Measurements from ENCODE around the gene MRPS18A.
"Not testable (repeated sequence)": the region's sequence is repeated elsewhere in the genome, so short reads cannot be mapped to it uniquely, and the experiment has no call there.

Gene MRPS18A

GRCh38 chr6:43668151-43669028, 19.2 kb downstream of the MRPS18A start:
- H3K4me3 ChIP-seq (ENCODE audit: control insufficient read depth, low read depth, low read length), result no peak overlapping the region
- TF ChIP-seq, protein P1, sequence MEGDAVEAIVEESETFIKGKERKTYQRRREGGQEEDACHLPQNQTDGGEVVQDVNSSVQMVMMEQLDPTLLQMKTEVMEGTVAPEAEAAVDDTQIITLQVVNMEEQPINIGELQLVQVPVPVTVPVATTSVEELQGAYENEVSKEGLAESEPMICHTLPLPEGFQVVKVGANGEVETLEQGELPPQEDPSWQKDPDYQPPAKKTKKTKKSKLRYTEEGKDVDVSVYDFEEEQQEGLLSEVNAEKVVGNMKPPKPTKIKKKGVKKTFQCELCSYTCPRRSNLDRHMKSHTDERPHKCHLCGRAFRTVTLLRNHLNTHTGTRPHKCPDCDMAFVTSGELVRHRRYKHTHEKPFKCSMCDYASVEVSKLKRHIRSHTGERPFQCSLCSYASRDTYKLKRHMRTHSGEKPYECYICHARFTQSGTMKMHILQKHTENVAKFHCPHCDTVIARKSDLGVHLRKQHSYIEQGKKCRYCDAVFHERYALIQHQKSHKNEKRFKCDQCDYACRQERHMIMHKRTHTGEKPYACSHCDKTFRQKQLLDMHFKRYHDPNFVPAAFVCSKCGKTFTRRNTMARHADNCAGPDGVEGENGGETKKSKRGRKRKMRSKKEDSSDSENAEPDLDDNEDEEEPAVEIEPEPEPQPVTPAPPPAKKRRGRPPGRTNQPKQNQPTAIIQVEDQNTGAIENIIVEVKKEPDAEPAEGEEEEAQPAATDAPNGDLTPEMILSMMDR (conservative IDR thresholded peaks at IDR 0.05; ENCODE audit: control insufficient read depth, insufficient read depth, low read depth, low read length), result peak; percentile 51
- DNase-seq (ENCODE audit: low read depth), result peak; percentile 49

DNA sequence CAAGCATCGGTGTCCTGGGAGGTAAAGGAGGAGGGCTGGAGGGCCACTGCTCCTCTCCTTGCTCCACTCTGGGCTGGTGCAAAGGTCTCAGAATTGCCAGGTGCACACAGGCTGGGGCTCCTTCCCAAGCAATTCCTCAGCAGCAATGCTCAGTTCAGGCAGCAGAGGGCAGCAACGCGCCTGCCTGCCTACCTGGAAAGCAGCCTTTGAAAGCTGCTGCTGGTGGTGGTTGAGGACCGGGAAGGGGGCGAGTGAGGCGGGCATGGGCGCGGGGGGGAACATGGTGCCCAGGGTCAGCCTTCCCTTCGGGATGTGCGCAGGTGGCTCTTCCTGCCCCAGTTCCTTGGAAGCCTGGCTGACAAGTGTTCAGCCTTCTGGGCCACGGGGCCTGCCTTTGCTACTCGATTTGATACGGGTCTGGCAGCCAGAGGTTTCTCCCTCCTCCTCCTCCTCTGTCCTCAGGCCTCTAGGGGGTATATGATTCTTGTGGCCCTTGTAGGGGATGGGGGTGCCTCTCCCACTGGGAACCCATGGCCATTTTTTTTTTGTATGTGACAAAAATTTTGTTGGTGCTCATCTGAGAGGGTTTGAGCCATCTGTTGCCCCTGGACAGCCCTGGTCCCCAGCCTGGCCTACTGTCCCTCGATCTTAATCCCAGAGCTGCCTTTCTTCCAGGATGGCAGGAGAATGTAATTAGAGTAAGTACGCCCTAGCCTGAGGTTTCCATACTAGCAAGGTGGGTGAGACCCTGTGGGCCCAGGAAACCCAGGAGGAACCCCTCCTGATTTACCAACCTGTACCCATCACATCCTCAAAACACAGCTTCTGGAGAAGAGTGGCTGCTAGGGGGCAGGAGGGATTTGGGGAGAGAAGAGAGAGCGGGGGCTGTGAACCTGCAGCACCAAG, 20.1 kb downstream of the MRPS18A start:
- DNase-seq (ENCODE audit: low read depth), result peak; percentile 55
- TF ChIP-seq, protein P1 (conservative IDR thresholded peaks at IDR 0.05; ENCODE audit: control insufficient read depth, insufficient read depth, low read depth, low read length), result peak; percentile 88
- H3K4me3 ChIP-seq (ENCODE audit: control insufficient read depth, low read depth, low read length), result no peak overlapping the region

DNA sequence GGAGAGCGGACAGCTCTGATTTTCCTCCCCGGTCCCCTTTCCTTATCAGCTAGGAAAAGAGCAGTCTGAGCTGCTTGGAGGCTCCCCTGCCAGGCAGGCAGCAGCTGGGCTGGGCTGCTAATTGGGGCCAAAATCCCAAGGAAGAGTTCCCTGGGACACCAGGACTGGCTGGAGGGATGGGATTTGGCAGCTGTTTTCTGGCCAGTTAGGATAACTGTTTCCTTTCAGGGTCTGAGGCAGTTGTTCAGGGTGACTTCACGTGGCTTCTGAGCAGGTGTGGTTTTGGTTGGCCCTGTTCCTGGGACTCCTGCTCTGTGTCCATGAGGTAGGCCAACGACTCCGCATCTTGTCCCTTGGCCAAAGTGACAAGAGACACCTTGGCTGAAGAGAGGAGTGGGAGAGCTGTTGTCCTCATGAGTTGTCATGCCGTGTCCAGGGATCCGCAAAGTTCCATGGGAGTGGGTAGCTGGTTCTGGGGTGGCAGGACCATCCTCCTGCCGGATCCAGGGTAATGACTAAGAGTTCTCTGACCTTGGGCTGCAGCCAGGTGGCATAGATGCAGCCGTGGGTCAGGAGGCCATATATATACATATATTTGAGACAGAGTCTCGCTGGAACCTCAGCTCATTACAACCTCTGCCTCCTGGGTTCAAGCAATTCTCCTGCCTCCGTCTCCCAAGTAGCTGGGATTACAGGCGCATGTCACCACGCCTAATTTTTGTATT, 21.2 kb downstream of the MRPS18A start:
- TF ChIP-seq, protein P1 (conservative IDR thresholded peaks at IDR 0.05; ENCODE audit: control insufficient read depth, insufficient read depth, low read depth, low read length), result no peak
- no peak overlapping the region for H3K4me3 ChIP-seq (ENCODE audit: control insufficient read depth, low read depth, low read length)
- DNase-seq (ENCODE audit: low read depth), result no peak

GRCh38 chr6:43665376-43665775, 22.2 kb downstream of the MRPS18A start:
- no peak for DNase-seq (ENCODE audit: low read depth)
- no peak overlapping the region for H3K4me3 ChIP-seq (ENCODE audit: control insufficient read depth, low read depth, low read length)
- TF ChIP-seq, protein P1 (conservative IDR thresholded peaks at IDR 0.05; ENCODE audit: control insufficient read depth, insufficient read depth, low read depth, low read length), result no peak

- not testable (repeated sequence) for H3K4me3 ChIP-seq (ENCODE audit: control insufficient read depth, low read depth, low read length); DNase-seq (ENCODE audit: low read depth)
Observed at GRCh38 chr6:43662948-43663347, 24.6 kb downstream of the MRPS18A start.

DNA sequence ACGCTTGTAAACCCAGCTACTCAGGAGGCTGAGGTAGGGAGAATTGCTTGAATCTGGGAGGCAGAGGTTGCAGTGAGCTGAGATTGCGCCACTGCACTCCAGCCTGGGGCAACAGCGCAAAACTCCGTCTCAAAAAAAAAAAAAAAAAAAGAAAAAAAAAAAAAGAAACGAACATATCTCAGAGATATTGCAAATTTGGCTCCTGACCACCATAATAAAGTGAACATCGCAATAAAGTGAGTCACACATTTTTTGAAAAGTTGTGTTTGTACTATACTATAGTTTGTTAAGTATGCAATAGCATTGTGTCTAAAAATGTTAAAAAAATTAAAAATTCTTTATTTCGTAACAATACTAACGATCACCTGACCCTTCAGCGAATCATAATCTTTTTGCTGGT, 29.4 kb downstream of the MRPS18A start:
- H3K4me3 ChIP-seq (ENCODE audit: control insufficient read depth, low read depth, low read length), result no peak overlapping the region
- DNase-seq (ENCODE audit: low read depth), result no peak
- TF ChIP-seq, protein P1 (conservative IDR thresholded peaks at IDR 0.05; ENCODE audit: control insufficient read depth, insufficient read depth, low read depth, low read length), result no peak

All from fibroblast of mammary gland (primary cell).